HEK293 (cell line): ENCODE results near the gene S100A6.

ENCODE experiments used
- CTCF ChIA-PET: fragments of 350-600 bp; formaldehyde crosslinking; extraction: SDS; loops from one replicate; lab custom pipeline; 2021; ENCODE audit warnings: antibody characterized with exemption; lab: Yijun Ruan, JAX
- POLR2A ChIA-PET: fragments of 300-600 bp; formaldehyde crosslinking; extraction: SDS; loops from one replicate; lab custom pipeline; 2020; ENCODE audit warnings: antibody characterized with exemption, inconsistent platforms; lab: Yijun Ruan, JAX
- H3K27ac ChIP-seq: fragments of 200-500 bp; sonication (Bioruptor generic); 2 replicates; pipeline ENCODE4 v1.5.1; 2014; ENCODE audit warnings: low read depth, low read length, control low read depth, inconsistent platforms; ENCODE audit errors: extremely low read depth
- H3K36me3 ChIP-seq, 2 experiments: fragments of 200-500 bp in 1 of 2; sonication (Bioruptor generic) in 1 of 2; 1 replicate in 1 of 2; 2 replicates in 1 of 2; pipeline ENCODE4 v1.5.1; 2014 to 2017; ENCODE audit warnings: inconsistent platforms in 2 of 2, low read length in 2 of 2; ENCODE audit not compliant: control insufficient read depth in 2 of 2, insufficient read depth in 1 of 2
- H3K4me1 ChIP-seq: fragments of 200-500 bp; sonication (Bioruptor generic); 2 replicates; pipeline ENCODE4 v1.5.1; 2014; ENCODE audit warnings: mild to moderate bottlenecking, low read length, inconsistent platforms; ENCODE audit not compliant: control insufficient read depth, insufficient read depth
- H3K4me3 ChIP-seq: 2 replicates; pipeline ENCODE4 v1.5.1; 2011; ENCODE audit warnings: low read depth, mild to moderate bottlenecking, control low read depth, low read length, moderate library complexity
- H3K9me3 ChIP-seq: fragments of 200-500 bp; sonication (Bioruptor generic); 2 replicates; pipeline ENCODE4 v1.5.1; 2014; ENCODE audit warnings: low read depth, low read length, inconsistent platforms; ENCODE audit not compliant: control insufficient read depth, insufficient read depth
- GFI1B ChIP-seq: fragments of 450-650 bp; formaldehyde crosslinking; IDR thresholded peaks from 2 replicates; pipeline ENCODE4 v1.5.1; 2016; ENCODE audit warnings: missing biosample characterization, missing genetic modification characterization
- KLF8 ChIP-seq: fragments of 450-650 bp; formaldehyde crosslinking; IDR thresholded peaks from 2 replicates; pipeline ENCODE4 v1.5.1; 2016; ENCODE audit warnings: missing biosample characterization, missing genetic modification characterization
- PRDM1 ChIP-seq: fragments of 450-650 bp; formaldehyde crosslinking; IDR thresholded peaks from 2 replicates; pipeline ENCODE4; 2016; ENCODE audit warnings: missing biosample characterization, missing genetic modification characterization
- SP3 ChIP-seq: fragments of 450-650 bp; formaldehyde crosslinking; IDR thresholded peaks from 2 replicates; pipeline ENCODE4 v1.5.1; 2016; ENCODE audit warnings: missing biosample characterization, missing genetic modification characterization
- WT1 ChIP-seq: fragments of 450-650 bp; formaldehyde crosslinking; IDR thresholded peaks from 2 replicates; pipeline ENCODE4 v1.5.1; 2016; ENCODE audit warnings: missing biosample characterization, missing genetic modification characterization
- ZBTB20 ChIP-seq: fragments of 450-650 bp; formaldehyde crosslinking; IDR thresholded peaks from 2 replicates; pipeline ENCODE4 v1.5.1; 2016; ENCODE audit warnings: missing biosample characterization, missing genetic modification characterization
- ZBTB48 ChIP-seq: fragments of 450-650 bp; formaldehyde crosslinking; IDR thresholded peaks from 2 replicates; pipeline ENCODE4 v1.5.1; 2016; ENCODE audit warnings: missing biosample characterization, missing genetic modification characterization
- ZIC2 ChIP-seq: fragments of 450-650 bp; formaldehyde crosslinking; IDR thresholded peaks from 2 replicates; pipeline ENCODE4 v1.5.1; 2016; ENCODE audit warnings: missing biosample characterization, missing genetic modification characterization
- ZNF19 ChIP-seq: fragments of 450-650 bp; formaldehyde crosslinking; IDR thresholded peaks from 2 replicates; pipeline ENCODE4; 2016; ENCODE audit warnings: missing biosample characterization, missing genetic modification characterization, low read depth
- ZNF292 ChIP-seq: fragments of 450-650 bp; formaldehyde crosslinking; IDR thresholded peaks from 2 replicates; pipeline ENCODE4 v1.5.1; 2016; ENCODE audit warnings: low read depth, missing biosample characterization, missing genetic modification characterization, borderline replicate concordance
- ZNF335 ChIP-seq: fragments of 450-650 bp; formaldehyde crosslinking; conservative IDR thresholded peaks from 2 replicates; pipeline ENCODE4 v1.5.1; 2016; ENCODE audit warnings: missing biosample characterization, missing genetic modification characterization
- ZNF341 ChIP-seq: fragments of 450-650 bp; formaldehyde crosslinking; IDR thresholded peaks from 2 replicates; pipeline ENCODE4; 2016; ENCODE audit warnings: low read depth, missing biosample characterization, missing genetic modification characterization
- ZNF394 ChIP-seq: fragments of 450-650 bp; formaldehyde crosslinking; IDR thresholded peaks from 2 replicates; pipeline ENCODE4 v1.5.1; 2016; ENCODE audit warnings: missing biosample characterization, missing genetic modification characterization, mild to moderate bottlenecking, moderate library complexity, borderline replicate concordance
- ZNF501 ChIP-seq: fragments of 450-650 bp; formaldehyde crosslinking; IDR thresholded peaks from 2 replicates; pipeline ENCODE4 v1.5.1; 2016; ENCODE audit warnings: missing biosample characterization, missing genetic modification characterization
- ZNF624 ChIP-seq: fragments of 450-650 bp; formaldehyde crosslinking; IDR thresholded peaks from 2 replicates; pipeline ENCODE4 v1.5.1; 2017; ENCODE audit warnings: missing biosample characterization, missing genetic modification characterization
- ZNF791 ChIP-seq: fragments of 450-650 bp; formaldehyde crosslinking; IDR thresholded peaks from 2 replicates; pipeline ENCODE4 v1.5.1; 2016; ENCODE audit warnings: missing biosample characterization, missing genetic modification characterization
- TF ChIP-seq, protein P1 (sequence below): fragments of 450-650 bp; formaldehyde crosslinking; IDR thresholded peaks from 2 replicates; pipeline ENCODE4 v1.5.1; 2016; ENCODE audit warnings: missing biosample characterization, missing genetic modification characterization
- TF ChIP-seq, protein P2 (sequence below): fragments of 450-650 bp; formaldehyde crosslinking; IDR thresholded peaks from 2 replicates; pipeline ENCODE4 v1.5.1; 2016; ENCODE audit warnings: missing biosample characterization, missing genetic modification characterization
- TF ChIP-seq, protein P3 (sequence below): fragments of 450-650 bp; IDR thresholded peaks from 2 replicates; pipeline ENCODE4 v1.5.1; 2018; ENCODE audit warnings: missing biosample characterization, mild to moderate bottlenecking, missing genetic modification characterization
- TF ChIP-seq, protein P4 (sequence below): fragments of 450-650 bp; formaldehyde crosslinking; IDR thresholded peaks from 2 replicates; pipeline ENCODE4 v1.5.1; 2016; ENCODE audit warnings: missing biosample characterization, missing genetic modification characterization
- TF ChIP-seq, protein P5 (sequence below): fragments of 450-650 bp; formaldehyde crosslinking; IDR thresholded peaks from 2 replicates; pipeline ENCODE4 v1.5.1; 2017; ENCODE audit warnings: missing biosample characterization, missing genetic modification characterization

Gene S100A6

DNA sequence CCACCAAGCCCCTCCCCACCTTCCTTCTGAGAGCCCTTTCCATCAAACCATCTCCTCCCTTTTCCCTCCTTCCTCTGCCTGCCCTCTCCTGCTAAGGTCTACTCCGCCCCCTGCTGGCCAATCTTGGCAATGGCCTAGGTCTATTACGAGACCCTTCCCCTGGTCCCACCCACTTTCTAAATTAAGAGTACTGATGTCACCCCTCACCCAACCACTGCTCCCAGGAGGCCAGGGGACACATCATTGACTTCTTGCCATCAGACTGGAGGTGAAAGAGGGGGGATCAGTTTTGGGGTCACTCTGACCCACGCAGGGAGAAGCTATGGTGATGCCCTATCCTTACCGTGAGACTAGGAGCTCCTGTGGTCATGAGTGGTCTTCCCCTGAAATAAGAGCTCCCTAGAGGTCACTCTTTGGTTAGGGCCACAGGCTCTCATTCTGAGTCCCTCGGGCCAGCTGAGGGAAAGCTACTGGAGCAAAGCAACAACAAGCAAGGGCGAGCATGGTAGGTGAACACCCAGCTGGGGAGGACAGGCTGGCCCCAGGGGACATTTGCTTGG lies 40.7 kb downstream of the S100A6 start (continued):
- TF ChIP-seq ZNF791 (tag by site-specific recombination) (0 out of 2 replicates have a peak, but pooled peaks have one; percentile 25), SP3 (tag by site-specific recombination) (peak; percentile 56), KLF8 (tag by site-specific recombination) (0 out of 2 replicates have a peak, but pooled peaks have one; percentile 42), WT1 (tag by site-specific recombination) (no peak), ZNF624 (tag by site-specific recombination) (no peak), ZNF501 (tag by site-specific recombination) (0 out of 2 replicates have a peak, but pooled peaks have one; percentile 35), PRDM1 (tag by site-specific recombination) (0 out of 2 replicates have a peak, but pooled peaks have one; percentile 36)
- TF ChIP-seq, protein P1, sequence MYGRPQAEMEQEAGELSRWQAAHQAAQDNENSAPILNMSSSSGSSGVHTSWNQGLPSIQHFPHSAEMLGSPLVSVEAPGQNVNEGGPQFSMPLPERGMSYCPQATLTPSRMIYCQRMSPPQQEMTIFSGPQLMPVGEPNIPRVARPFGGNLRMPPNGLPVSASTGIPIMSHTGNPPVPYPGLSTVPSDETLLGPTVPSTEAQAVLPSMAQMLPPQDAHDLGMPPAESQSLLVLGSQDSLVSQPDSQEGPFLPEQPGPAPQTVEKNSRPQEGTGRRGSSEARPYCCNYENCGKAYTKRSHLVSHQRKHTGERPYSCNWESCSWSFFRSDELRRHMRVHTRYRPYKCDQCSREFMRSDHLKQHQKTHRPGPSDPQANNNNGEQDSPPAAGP (tag by site-specific recombination) = peak; percentile 47; the same call in 1 of the 2 replicates
- TF ChIP-seq, protein P2, sequence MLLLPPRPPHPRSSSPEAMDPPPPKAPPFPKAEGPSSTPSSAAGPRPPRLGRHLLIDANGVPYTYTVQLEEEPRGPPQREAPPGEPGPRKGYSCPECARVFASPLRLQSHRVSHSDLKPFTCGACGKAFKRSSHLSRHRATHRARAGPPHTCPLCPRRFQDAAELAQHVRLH (tag by site-specific recombination) = no peak

DNA sequence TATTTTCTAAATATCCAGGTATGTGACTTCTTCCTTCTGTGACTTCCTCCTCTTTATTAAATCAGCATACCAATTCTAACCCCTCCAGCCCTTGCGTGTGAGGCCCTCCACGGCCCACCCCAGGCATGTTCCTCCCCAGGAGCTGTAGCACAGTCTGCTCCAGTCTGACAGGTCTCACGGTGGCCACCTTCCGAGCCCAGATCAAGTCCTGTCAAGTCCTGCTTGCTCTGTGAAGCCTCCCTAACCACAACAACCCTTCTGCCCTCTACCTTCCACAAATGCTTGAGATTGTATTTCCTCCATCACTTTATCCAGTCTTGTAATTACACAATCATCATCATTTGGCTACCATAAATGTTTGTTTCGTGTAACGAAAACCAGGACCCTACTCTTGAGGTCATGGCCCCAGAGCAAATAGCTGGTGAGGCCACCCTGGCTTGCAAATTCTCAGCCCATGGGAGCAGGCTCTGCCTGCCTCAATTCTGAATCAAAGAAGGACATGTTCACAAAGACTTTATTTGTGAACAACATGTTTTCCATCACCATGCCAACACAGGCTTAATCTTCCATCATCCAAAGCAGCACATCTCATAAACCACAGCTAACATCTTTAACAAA lies 42.3 kb downstream of the S100A6 start:
- Histone ChIP-seq H3K36me3 (no peaks in the 10 kb centered on the region), H3K4me3 (no peak overlapping the region), H3K27ac (no peak overlapping the region), H3K9me3 (no peaks in the 10 kb centered on the region), H3K4me1 (no peaks in the 10 kb centered on the region; the same call in 1 of the 2 replicates)
- CTCF ChIA-PET = interaction anchor here (1.2 to 8.5 kb wide), 7 partner anchors 8 to 148 kb away, joined by 5 to 259 read pairs (median 29); partner anchors contain the start of genes PGLYRP4 and S100A9
- POLR2A ChIA-PET = no interaction called here
- TF ChIP-seq ZNF292 (tag by site-specific recombination) (no peak), ZNF335 (tag by site-specific recombination) (no peak), GFI1B (tag by site-specific recombination) (no peak), ZNF501 (tag by site-specific recombination) (no peak), ZNF341 (tag by site-specific recombination) (no peak), ZNF394 (tag by site-specific recombination) (no peak), ZNF19 (tag by site-specific recombination) (no peak), ZIC2 (no peak), ZBTB48 (no peak), ZBTB20 (no peak)
- TF ChIP-seq, protein P3, sequence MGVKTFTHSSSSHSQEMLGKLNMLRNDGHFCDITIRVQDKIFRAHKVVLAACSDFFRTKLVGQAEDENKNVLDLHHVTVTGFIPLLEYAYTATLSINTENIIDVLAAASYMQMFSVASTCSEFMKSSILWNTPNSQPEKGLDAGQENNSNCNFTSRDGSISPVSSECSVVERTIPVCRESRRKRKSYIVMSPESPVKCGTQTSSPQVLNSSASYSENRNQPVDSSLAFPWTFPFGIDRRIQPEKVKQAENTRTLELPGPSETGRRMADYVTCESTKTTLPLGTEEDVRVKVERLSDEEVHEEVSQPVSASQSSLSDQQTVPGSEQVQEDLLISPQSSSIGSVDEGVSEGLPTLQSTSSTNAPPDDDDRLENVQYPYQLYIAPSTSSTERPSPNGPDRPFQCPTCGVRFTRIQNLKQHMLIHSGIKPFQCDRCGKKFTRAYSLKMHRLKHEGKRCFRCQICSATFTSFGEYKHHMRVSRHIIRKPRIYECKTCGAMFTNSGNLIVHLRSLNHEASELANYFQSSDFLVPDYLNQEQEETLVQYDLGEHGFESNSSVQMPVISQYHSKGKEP (tag by site-specific recombination) = no peak
- TF ChIP-seq, protein P4, sequence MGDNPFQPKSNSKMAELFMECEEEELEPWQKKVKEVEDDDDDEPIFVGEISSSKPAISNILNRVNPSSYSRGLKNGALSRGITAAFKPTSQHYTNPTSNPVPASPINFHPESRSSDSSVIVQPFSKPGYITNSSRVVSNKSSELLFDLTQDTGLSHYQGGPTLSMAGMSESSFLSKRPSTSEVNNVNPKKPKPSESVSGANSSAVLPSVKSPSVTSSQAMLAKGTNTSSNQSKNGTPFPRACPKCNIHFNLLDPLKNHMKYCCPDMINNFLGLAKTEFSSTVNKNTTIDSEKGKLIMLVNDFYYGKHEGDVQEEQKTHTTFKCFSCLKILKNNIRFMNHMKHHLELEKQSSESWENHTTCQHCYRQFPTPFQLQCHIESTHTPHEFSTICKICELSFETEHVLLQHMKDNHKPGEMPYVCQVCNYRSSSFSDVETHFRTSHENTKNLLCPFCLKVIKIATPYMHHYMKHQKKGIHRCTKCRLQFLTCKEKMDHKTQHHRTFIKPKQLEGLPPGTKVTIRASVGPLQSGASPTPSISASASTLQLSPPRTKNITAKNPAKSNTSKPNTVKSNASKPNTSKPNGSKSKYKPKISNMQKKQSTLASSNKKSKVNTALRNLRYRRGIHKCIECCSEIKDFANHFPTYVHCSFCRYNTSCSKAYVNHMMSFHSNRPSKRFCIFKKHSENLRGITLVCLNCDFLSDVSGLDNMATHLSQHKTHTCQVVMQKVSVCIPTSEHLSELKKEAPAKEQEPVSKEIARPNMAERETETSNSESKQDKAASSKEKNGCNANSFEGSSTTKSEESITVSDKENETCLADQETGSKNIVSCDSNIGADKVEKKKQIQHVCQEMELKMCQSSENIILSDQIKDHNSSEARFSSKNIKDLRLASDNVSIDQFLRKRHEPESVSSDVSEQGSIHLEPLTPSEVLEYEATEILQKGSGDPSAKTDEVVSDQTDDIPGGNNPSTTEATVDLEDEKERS (tag by site-specific recombination) = no peak
- TF ChIP-seq, protein P5, sequence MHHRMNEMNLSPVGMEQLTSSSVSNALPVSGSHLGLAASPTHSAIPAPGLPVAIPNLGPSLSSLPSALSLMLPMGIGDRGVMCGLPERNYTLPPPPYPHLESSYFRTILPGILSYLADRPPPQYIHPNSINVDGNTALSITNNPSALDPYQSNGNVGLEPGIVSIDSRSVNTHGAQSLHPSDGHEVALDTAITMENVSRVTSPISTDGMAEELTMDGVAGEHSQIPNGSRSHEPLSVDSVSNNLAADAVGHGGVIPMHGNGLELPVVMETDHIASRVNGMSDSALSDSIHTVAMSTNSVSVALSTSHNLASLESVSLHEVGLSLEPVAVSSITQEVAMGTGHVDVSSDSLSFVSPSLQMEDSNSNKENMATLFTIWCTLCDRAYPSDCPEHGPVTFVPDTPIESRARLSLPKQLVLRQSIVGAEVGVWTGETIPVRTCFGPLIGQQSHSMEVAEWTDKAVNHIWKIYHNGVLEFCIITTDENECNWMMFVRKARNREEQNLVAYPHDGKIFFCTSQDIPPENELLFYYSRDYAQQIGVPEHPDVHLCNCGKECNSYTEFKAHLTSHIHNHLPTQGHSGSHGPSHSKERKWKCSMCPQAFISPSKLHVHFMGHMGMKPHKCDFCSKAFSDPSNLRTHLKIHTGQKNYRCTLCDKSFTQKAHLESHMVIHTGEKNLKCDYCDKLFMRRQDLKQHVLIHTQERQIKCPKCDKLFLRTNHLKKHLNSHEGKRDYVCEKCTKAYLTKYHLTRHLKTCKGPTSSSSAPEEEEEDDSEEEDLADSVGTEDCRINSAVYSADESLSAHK (tag by site-specific recombination) = no peak
